GM15510 (cell line): ENCODE data around the gene MOGAT3.
A peak's percentile ranks its signal among the peaks of the same experiment; 100 is the strongest.

ENCODE experiments used
- POLR2A ChIP-seq: IDR thresholded peaks from 3 replicates; pipeline ENCODE4 v1.6.1; 2011; ENCODE audit warnings: borderline replicate concordance; ENCODE audit not compliant: insufficient read length; ENCODE audit errors: extremely low read depth

The MOGAT3 gene

GRCh38 chr7:101217388-101218235, 16.8 kb upstream of the MOGAT3 start, which contains the start of the genes PLOD3 and ZNHIT1:
Gene PLOD3, minus strand, starts transcription at chr7:101217581. Its CDS starts 307 bp downstream, at chr7:101217274.
Gene ZNHIT1, plus strand, starts transcription at chr7:101218165. Its CDS starts 31 bp downstream, at chr7:101218196.
- TF ChIP-seq POLR2A, result peak; percentile 56

- TF ChIP-seq POLR2A, result no peak
Observed at GRCh38 chr7:101216860-101217387, 16.1 kb upstream of the MOGAT3 start.

DNA sequence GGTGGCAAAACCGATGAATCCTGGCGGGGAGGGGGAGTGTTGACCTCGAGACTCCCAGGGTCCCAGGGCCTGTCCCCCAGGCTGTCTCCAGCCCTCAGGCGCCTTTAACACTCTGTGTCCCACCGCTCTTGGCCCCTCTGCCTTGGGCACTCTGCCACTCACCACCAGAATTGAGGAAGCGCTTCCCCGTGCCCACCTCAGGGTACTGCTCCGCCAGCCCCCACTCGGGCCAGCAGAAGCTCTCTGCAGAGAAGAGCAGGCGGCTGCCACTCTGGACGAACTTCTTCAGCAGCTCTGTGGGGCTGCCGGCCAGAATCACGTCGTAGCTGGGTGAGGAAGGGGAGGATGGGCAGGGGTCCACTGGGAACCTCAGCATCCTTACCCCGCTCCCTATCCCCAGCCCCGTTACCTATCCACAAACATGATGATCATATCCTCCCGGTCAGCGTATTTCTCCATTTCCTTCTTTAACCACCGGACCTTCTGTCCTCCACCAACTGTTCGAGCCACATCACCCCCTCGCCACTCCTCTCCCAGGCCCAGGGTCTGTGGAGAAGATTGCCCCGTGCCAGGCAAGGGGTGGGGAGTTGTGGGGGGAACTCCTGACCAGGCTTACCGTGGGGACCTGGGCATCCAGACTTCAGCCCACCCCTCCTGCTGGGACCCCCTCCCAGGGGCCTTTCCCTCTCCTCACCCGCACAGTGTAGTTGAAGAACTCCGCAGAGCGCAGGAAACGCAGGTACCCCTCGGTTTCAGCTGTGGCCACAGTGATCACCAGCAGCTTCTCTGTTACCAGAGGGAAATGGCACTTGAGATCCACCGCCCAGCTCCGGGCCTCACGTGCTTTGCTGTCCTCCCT, 15.4 kb upstream of the MOGAT3 start:
- TF ChIP-seq POLR2A, result no peak

DNA sequence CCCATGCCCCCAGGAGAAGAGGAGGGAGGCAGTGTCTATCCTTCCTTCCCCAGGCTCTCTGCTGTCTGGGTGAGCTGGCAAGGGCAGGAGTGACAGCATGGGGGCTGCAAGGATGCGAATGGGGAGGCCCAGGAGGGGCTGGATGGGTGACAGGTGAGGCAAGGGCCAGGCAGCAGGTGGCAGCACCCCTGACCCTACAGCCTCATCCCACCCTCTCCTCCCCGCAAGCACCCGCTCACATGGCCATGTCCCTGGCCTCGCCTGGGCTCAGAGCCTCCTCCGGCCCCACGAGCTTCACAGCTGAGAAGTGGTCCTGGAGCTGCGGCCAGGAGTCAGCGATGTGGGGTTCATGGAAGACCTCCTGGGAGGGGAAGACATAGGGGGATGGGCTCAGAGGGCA, 11.2 kb upstream of the MOGAT3 start:
- no peak for TF ChIP-seq POLR2A

GRCh38 chr7:101211501-101211900, 10.7 kb upstream of the MOGAT3 start:
- no peak for TF ChIP-seq POLR2A

GRCh38 chr7:101210143-101210542, 9.3 kb upstream of the MOGAT3 start:
- no peak for TF ChIP-seq POLR2A

GRCh38 chr7:101208794-101209193, 8.0 kb upstream of the MOGAT3 start:
- TF ChIP-seq POLR2A, result no peak

DNA sequence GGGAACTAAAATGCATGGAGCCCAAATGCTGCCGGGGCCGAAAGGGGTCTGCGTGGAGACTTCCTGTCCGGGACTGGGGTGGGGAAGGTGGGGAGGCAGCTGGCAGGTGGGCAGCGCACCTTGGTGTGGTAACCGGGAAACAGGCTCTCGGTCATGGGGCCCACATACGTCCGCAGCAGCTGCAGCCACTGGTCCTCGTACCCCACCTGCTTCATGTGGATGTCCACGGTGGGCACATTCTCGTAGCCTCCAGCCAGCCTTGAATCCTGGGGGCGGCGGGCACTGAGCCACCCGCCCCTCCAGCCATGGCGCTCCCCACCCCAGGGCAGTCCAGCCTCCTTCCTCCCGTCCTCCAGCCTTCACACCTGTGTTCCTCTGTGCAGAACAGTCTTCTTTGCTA, 6.6 kb upstream of the MOGAT3 start:
- no peak for TF ChIP-seq POLR2A

DNA sequence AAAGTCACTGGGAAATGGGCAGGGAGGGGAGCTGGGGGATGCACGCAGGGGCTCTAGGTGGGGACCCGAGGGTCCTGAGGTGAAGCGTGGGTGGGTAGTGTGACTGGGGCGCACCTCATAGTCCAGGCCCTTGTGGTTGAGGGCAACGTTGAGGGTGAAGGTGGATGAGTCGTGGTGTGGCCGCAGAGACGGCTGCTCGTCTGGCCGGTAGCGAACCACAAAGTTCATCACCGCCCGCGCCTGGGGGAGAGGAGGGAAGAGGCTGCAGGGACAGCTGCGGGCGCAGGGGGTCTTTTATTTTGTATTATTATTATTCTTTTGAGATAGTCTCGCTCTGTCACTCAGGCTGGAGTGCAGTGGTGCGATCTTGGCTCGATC, 5.8 kb upstream of the MOGAT3 start:
- no peak for TF ChIP-seq POLR2A

GRCh38 chr7:101205901-101206664, 5.2 kb upstream of the MOGAT3 start:
- TF ChIP-seq POLR2A, result no peak

DNA sequence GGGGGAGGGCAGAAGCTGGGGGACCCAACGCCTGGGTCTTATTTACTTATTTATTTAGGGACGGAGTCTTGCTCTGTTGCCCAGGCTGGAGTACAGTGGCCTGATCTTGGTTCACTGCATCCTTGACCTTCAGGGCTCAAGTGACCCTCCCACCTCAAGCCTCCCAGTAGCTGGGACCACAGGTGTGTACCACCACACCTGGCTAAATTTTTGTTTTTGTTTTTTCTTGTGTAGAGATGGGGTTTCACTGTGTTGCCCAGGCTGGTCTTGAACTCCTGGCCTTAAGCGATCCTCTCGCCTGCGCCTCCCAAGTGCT, 1.7 kb upstream of the MOGAT3 start:
- no peak for TF ChIP-seq POLR2A

DNA sequence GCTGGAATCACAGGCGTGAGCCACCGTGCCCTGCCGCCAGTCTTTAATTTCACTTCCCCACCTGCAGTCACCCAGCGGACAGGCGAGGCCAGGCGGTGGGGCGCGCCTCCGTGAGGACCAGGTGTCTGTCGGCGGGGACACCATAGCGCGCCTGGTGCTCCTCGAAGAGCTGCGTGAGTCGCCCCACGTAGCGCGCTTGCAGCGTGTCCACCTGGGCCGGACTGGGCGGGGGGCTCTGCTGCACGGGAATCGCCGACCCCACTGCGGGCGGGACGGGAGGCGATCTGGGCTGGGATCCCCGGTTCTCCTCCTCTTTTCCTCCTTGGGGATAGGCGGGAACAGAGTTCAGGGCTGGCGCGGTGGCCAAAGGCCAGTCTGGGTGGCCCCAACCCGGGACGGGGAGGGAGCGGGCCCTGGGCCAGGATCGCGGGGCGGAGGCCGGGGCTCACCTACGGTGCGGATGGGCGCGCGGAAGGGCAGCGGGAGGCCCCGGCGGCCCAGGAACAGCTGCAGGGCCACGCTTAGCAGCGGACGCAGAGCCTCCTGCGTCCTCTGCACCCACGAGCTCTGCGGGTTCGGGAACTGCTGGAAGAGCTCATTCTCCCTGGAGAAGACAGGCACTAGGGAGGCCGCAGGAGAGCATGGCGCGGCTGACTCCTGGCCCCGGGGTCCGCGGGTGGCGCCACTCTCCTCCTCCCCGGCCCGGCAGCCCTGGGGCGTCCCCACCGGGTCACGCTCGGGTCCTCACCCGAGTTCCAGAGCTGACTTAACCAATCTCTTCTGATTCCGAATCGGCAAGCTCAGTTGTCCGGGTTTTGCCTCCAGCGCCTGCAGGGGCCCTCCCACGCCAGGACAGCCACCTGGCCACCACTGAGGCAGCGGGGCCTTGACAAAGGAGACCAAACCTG, 1.1 kb upstream of the MOGAT3 start:
- TF ChIP-seq POLR2A, result no peak

- no peak for TF ChIP-seq POLR2A
Observed at GRCh38 chr7:101200504-101200861, 353 bp downstream of the MOGAT3 start.

GRCh38 chr7:101198476-101198875, 2.4 kb downstream of the MOGAT3 start:
- TF ChIP-seq POLR2A, result no peak

DNA sequence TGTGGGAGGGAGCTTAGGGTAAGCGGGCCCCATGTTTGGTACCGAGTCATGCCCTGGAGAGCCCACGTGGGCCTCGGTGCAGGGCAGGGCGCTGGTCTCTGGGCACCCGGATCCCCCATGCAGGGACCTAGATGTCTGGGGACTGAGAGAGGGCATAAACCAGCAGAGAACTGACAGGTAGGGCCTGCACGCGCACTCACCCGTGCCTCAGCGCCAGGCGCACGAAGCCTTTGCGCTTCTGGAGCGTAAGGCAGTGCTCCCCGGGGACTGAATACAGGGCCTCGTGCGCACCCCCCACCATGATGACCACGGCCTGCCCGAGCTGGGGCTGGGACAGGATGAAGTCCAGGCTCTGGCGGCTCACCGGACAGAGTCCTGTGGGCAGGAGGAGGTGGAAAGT, 2.8 kb downstream of the MOGAT3 start:
- TF ChIP-seq POLR2A, result no peak

GRCh38 chr7:101195884-101196283, 5.0 kb downstream of the MOGAT3 start:
- no peak for TF ChIP-seq POLR2A
